ENCODE results near the gene CAPN2.

DNA sequence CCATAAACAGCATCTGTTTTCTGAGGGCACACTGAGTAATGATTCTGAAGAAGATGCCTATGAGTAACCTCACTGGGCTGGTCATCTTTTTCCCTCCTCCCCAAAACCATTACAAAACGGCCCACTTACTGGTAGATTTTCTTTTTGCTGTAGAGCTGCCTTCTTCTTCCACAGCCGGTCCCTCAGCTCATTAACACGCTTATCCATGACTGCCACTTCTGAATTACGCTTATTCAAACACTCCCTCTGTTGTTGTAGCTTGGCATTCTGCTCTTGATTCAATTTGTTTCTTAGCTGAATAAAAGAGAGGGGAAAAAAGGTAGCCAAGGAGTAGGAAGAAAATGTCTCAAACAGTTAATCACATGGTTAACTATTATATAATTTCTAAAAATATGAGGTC lies 90.3 kb downstream of the CAPN2 start:
- TF ChIP-seq, protein P1, sequence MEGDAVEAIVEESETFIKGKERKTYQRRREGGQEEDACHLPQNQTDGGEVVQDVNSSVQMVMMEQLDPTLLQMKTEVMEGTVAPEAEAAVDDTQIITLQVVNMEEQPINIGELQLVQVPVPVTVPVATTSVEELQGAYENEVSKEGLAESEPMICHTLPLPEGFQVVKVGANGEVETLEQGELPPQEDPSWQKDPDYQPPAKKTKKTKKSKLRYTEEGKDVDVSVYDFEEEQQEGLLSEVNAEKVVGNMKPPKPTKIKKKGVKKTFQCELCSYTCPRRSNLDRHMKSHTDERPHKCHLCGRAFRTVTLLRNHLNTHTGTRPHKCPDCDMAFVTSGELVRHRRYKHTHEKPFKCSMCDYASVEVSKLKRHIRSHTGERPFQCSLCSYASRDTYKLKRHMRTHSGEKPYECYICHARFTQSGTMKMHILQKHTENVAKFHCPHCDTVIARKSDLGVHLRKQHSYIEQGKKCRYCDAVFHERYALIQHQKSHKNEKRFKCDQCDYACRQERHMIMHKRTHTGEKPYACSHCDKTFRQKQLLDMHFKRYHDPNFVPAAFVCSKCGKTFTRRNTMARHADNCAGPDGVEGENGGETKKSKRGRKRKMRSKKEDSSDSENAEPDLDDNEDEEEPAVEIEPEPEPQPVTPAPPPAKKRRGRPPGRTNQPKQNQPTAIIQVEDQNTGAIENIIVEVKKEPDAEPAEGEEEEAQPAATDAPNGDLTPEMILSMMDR (conservative IDR thresholded peaks at IDR 0.05; ENCODE audit: low read depth in 2 of 2) = no peak
- TF ChIP-seq, protein P2, sequence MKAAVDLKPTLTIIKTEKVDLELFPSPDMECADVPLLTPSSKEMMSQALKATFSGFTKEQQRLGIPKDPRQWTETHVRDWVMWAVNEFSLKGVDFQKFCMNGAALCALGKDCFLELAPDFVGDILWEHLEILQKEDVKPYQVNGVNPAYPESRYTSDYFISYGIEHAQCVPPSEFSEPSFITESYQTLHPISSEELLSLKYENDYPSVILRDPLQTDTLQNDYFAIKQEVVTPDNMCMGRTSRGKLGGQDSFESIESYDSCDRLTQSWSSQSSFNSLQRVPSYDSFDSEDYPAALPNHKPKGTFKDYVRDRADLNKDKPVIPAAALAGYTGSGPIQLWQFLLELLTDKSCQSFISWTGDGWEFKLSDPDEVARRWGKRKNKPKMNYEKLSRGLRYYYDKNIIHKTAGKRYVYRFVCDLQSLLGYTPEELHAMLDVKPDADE (IDR thresholded peaks at IDR 0.05) = no peak
- TF ChIP-seq EZH2 (IDR thresholded peaks at IDR 0.05; ENCODE audit: low read depth, unreplicated experiment) = no peak
- no peak for TF ChIP-seq ZNF331 (CRISPR knock-in tag; IDR thresholded peaks at IDR 0.05; ENCODE audit: low read depth)
- TF ChIP-seq, protein P3, sequence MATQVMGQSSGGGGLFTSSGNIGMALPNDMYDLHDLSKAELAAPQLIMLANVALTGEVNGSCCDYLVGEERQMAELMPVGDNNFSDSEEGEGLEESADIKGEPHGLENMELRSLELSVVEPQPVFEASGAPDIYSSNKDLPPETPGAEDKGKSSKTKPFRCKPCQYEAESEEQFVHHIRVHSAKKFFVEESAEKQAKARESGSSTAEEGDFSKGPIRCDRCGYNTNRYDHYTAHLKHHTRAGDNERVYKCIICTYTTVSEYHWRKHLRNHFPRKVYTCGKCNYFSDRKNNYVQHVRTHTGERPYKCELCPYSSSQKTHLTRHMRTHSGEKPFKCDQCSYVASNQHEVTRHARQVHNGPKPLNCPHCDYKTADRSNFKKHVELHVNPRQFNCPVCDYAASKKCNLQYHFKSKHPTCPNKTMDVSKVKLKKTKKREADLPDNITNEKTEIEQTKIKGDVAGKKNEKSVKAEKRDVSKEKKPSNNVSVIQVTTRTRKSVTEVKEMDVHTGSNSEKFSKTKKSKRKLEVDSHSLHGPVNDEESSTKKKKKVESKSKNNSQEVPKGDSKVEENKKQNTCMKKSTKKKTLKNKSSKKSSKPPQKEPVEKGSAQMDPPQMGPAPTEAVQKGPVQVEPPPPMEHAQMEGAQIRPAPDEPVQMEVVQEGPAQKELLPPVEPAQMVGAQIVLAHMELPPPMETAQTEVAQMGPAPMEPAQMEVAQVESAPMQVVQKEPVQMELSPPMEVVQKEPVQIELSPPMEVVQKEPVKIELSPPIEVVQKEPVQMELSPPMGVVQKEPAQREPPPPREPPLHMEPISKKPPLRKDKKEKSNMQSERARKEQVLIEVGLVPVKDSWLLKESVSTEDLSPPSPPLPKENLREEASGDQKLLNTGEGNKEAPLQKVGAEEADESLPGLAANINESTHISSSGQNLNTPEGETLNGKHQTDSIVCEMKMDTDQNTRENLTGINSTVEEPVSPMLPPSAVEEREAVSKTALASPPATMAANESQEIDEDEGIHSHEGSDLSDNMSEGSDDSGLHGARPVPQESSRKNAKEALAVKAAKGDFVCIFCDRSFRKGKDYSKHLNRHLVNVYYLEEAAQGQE (IDR thresholded peaks at IDR 0.05; ENCODE audit: unreplicated experiment) = no peak
- no peak for TF ChIP-seq EZH2phosphoT487 (IDR thresholded peaks at IDR 0.05; ENCODE audit: unreplicated experiment)
